ENCODE measurements around the gene BRK1. TPM values are rescaled to one million over a fixed set of nuclear protein-coding genes. Genes with fewer than 3 reads are reported as not detected.
A peak's percentile ranks its signal among the peaks of the same experiment; 100 is the strongest.
"Not testable (repeated sequence)": the region's sequence is repeated elsewhere in the genome, so short reads cannot be mapped to it uniquely, and the experiment has no call there.

BRK1 gene
- total RNA-seq, 1 donor from 2014 or later, result 136 TPM

GRCh38 chr3:10160346-10160745, 44.9 kb downstream of the BRK1 start:
- H3K79me2 ChIP-seq (ENCODE audit: insufficient read depth, low read length), result peaks cover 2% of the 10 kb centered on the region
- Mint-ChIP-seq H3K36me3 (ENCODE audit: low read depth, unreplicated experiment) (peaks cover 2% of the 10 kb centered on the region), H3K27me3 (ENCODE audit: low read depth, unreplicated experiment) (peaks cover 6% of the 10 kb centered on the region), H3K4me3 (ENCODE audit: unreplicated experiment) (no peak overlapping the region), H3K27ac (ENCODE audit: unreplicated experiment) (no peak overlapping the region), H3K9me3 (ENCODE audit: unreplicated experiment) (peaks cover 3% of the 10 kb centered on the region), H3K4me1 (ENCODE audit: low read depth, unreplicated experiment) (no peaks in the 10 kb centered on the region)
- no peak overlapping the region for H3K4me3 ChIP-seq (ENCODE audit: insufficient read depth, low read depth, low read length)
- H2AFZ ChIP-seq (ENCODE audit: low read depth, low read length), result no peak overlapping the region
- H3K27ac ChIP-seq (ENCODE audit: low read depth, low read length), result no peak overlapping the region
- DNase-seq (ENCODE audit: low read depth) (peak; percentile 75), FAIRE-seq (no peak)
- H3K36me3 ChIP-seq (ENCODE audit: insufficient read depth, low read length), result no peaks in the 10 kb centered on the region
- H3K9ac ChIP-seq (ENCODE audit: low read length), result no peak overlapping the region
- H3K9me3 ChIP-seq (ENCODE audit: insufficient read depth, low read depth, low read length), result no peaks in the 10 kb centered on the region
- TF ChIP-seq, protein P1, sequence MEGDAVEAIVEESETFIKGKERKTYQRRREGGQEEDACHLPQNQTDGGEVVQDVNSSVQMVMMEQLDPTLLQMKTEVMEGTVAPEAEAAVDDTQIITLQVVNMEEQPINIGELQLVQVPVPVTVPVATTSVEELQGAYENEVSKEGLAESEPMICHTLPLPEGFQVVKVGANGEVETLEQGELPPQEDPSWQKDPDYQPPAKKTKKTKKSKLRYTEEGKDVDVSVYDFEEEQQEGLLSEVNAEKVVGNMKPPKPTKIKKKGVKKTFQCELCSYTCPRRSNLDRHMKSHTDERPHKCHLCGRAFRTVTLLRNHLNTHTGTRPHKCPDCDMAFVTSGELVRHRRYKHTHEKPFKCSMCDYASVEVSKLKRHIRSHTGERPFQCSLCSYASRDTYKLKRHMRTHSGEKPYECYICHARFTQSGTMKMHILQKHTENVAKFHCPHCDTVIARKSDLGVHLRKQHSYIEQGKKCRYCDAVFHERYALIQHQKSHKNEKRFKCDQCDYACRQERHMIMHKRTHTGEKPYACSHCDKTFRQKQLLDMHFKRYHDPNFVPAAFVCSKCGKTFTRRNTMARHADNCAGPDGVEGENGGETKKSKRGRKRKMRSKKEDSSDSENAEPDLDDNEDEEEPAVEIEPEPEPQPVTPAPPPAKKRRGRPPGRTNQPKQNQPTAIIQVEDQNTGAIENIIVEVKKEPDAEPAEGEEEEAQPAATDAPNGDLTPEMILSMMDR (IDR thresholded peaks at IDR 0.05; ENCODE audit: insufficient read depth, low read depth, low read length), result no peak
- no peak for TF ChIP-seq EZH2 (IDR thresholded peaks at IDR 0.05; ENCODE audit: insufficient read depth, low read length)
- H3K4me2 ChIP-seq (ENCODE audit: low read length), result no peak overlapping the region
- H3K4me1 ChIP-seq (ENCODE audit: insufficient read depth, low read length), result no peaks in the 10 kb centered on the region
- H4K20me1 ChIP-seq (ENCODE audit: insufficient read depth, low read length), result no peaks in the 10 kb centered on the region
- H3K27me3 ChIP-seq (ENCODE audit: insufficient read depth, low read length), result no peaks in the 10 kb centered on the region

GRCh38 chr3:10160925-10161324, 45.5 kb downstream of the BRK1 start:
- no peaks in the 10 kb centered on the region for H4K20me1 ChIP-seq (ENCODE audit: insufficient read depth, low read length)
- no peak overlapping the region for H2AFZ ChIP-seq (ENCODE audit: low read depth, low read length)
- H3K27me3 ChIP-seq (ENCODE audit: insufficient read depth, low read length), result no peaks in the 10 kb centered on the region
- H3K79me2 ChIP-seq (ENCODE audit: insufficient read depth, low read length), result peaks cover 2% of the 10 kb centered on the region
- Mint-ChIP-seq H3K9me3 (ENCODE audit: unreplicated experiment) (peaks cover 3% of the 10 kb centered on the region), H3K27me3 (ENCODE audit: low read depth, unreplicated experiment) (peaks cover 6% of the 10 kb centered on the region), H3K27ac (ENCODE audit: unreplicated experiment) (no peak overlapping the region), H3K4me3 (ENCODE audit: unreplicated experiment) (no peak overlapping the region), H3K4me1 (ENCODE audit: low read depth, unreplicated experiment) (no peaks in the 10 kb centered on the region), H3K36me3 (ENCODE audit: low read depth, unreplicated experiment) (peaks cover 2% of the 10 kb centered on the region)
- H3K36me3 ChIP-seq (ENCODE audit: insufficient read depth, low read length), result no peaks in the 10 kb centered on the region
- H3K4me1 ChIP-seq (ENCODE audit: insufficient read depth, low read length), result no peaks in the 10 kb centered on the region
- H3K9ac ChIP-seq (ENCODE audit: low read length), result no peak overlapping the region
- no peak for FAIRE-seq
- no peak overlapping the region for H3K4me2 ChIP-seq (ENCODE audit: low read length)
- H3K9me3 ChIP-seq (ENCODE audit: insufficient read depth, low read depth, low read length), result no peaks in the 10 kb centered on the region
- no peak overlapping the region for H3K4me3 ChIP-seq (ENCODE audit: insufficient read depth, low read depth, low read length)
- H3K27ac ChIP-seq (ENCODE audit: low read depth, low read length), result no peak overlapping the region
- no peak for DNase-seq (ENCODE audit: low read depth)
- TF ChIP-seq, protein P1 (IDR thresholded peaks at IDR 0.05; ENCODE audit: insufficient read depth, low read depth, low read length), result no peak
- no peak for TF ChIP-seq EZH2 (IDR thresholded peaks at IDR 0.05; ENCODE audit: insufficient read depth, low read length)

DNA sequence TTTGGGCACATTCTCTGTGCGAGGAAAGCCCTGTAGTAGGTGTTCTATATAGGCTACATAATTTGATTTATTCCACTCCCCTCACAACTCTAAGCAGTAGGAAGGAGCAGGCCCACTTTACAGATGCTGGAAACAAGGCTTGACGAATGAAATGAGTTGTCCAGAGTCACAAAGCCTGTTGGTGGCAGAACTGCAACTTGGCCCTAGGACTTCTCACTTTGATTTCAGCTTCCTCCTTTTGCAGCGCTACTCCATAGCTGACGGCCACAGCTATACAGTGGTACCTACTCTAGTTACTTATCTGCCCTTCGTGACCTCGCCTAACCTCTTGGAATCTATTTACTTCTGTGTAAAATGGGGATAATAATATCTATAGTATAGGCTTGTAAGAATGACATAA, 46.7 kb downstream of the BRK1 start:
- Mint-ChIP-seq H3K27me3 (ENCODE audit: low read depth, unreplicated experiment) (peaks cover 6% of the 10 kb centered on the region), H3K36me3 (ENCODE audit: low read depth, unreplicated experiment) (no peaks in the 10 kb centered on the region)
- TF ChIP-seq EZH2 (IDR thresholded peaks at IDR 0.05; ENCODE audit: insufficient read depth, low read length), result no peak
- TF ChIP-seq, protein P1 (IDR thresholded peaks at IDR 0.05; ENCODE audit: insufficient read depth, low read depth, low read length), result no peak

GRCh38 chr3:10164201-10164545, 48.7 kb downstream of the BRK1 start:
- H3K36me3 ChIP-seq (ENCODE audit: insufficient read depth, low read length); DNase-seq (ENCODE audit: low read depth); H3K79me2 ChIP-seq (ENCODE audit: insufficient read depth, low read length); H3K27ac ChIP-seq (ENCODE audit: low read depth, low read length); H3K36me3 Mint-ChIP-seq (ENCODE audit: low read depth, unreplicated experiment); H3K4me1 ChIP-seq (ENCODE audit: insufficient read depth, low read length); H3K4me1 Mint-ChIP-seq (ENCODE audit: low read depth, unreplicated experiment); H3K27ac Mint-ChIP-seq (ENCODE audit: unreplicated experiment); H3K27me3 ChIP-seq (ENCODE audit: insufficient read depth, low read length); H4K20me1 ChIP-seq (ENCODE audit: insufficient read depth, low read length); H3K27me3 Mint-ChIP-seq (ENCODE audit: low read depth, unreplicated experiment); H3K9me3 ChIP-seq (ENCODE audit: insufficient read depth, low read depth, low read length); FAIRE-seq: not testable (repeated sequence)
- Mint-ChIP-seq H3K4me3 (ENCODE audit: unreplicated experiment) (peak overlapping the region; percentile 75), H3K9me3 (ENCODE audit: unreplicated experiment) (peaks cover 10% of the 10 kb centered on the region)
- Histone ChIP-seq H3K9ac (ENCODE audit: low read length) (peak overlapping the region; percentile 92), H2AFZ (ENCODE audit: low read depth, low read length) (peak overlapping the region; percentile 98), H3K4me2 (ENCODE audit: low read length) (peak overlapping the region; percentile 93), H3K4me3 (ENCODE audit: insufficient read depth, low read depth, low read length) (peak overlapping the region; percentile 85)

More for the DNA sequence above, 46.7 kb downstream of the BRK1 start:
- H3K27me3 ChIP-seq (ENCODE audit: insufficient read depth, low read length), result no peaks in the 10 kb centered on the region
- FAIRE-seq (no peak), DNase-seq (ENCODE audit: low read depth) (no peak)
- Mint-ChIP-seq H3K4me3 (ENCODE audit: unreplicated experiment) (no peak overlapping the region), H3K4me1 (ENCODE audit: low read depth, unreplicated experiment) (no peaks in the 10 kb centered on the region), H3K27ac (ENCODE audit: unreplicated experiment) (no peak overlapping the region), H3K9me3 (ENCODE audit: unreplicated experiment) (no peaks in the 10 kb centered on the region)
- no peaks in the 10 kb centered on the region for H4K20me1 ChIP-seq (ENCODE audit: insufficient read depth, low read length)
- peaks cover 2% of the 10 kb centered on the region for H3K79me2 ChIP-seq (ENCODE audit: insufficient read depth, low read length)
- H3K27ac ChIP-seq (ENCODE audit: low read depth, low read length), result no peak overlapping the region
- H2AFZ ChIP-seq (ENCODE audit: low read depth, low read length), result no peak overlapping the region
- H3K4me3 ChIP-seq (ENCODE audit: insufficient read depth, low read depth, low read length), result no peak overlapping the region
- no peak overlapping the region for H3K9ac ChIP-seq (ENCODE audit: low read length)
- H3K36me3 ChIP-seq (ENCODE audit: insufficient read depth, low read length), result no peaks in the 10 kb centered on the region
- no peaks in the 10 kb centered on the region for H3K4me1 ChIP-seq (ENCODE audit: insufficient read depth, low read length)
- no peaks in the 10 kb centered on the region for H3K9me3 ChIP-seq (ENCODE audit: insufficient read depth, low read depth, low read length)
- H3K4me2 ChIP-seq (ENCODE audit: low read length), result no peak overlapping the region
